Measurements from ENCODE around the gene CACNA2D4. TPM values are rescaled to one million over a fixed set of nuclear protein-coding genes. Genes with fewer than 3 reads are reported as not detected.

The CACNA2D4 gene
- polyA plus RNA-seq, 1 experiment, result 0.22 TPM

DNA sequence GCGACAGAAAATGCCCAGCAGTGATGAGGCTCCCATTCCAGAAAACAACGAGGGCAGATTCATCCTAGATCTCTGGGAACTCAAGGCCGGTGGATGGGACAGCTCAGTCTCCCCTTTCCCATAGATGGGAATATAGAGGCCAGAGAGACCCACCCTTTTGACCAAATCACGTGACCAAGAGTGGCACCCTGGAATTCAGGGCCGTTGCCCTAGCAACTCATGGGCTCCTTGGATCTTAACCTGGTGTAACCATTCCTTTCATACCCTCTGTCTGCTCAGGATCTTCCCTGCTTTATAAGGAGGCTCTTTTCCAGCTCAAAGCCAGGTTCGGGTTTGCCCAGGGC, 106.5 kb downstream of the CACNA2D4 start:
- Histone ChIP-seq H3K9me3 (ENCODE audit: control insufficient read depth, insufficient read depth, low read length) (no peaks in the 10 kb centered on the region; the same call in 1 of the 2 replicates), H3K27ac (ENCODE audit: low read depth, low read length) (peak overlapping the region; percentile 2), H3K27me3 (ENCODE audit: control insufficient read depth, insufficient read depth, low read length) (peaks cover 28% of the 10 kb centered on the region), H3K4me3 (ENCODE audit: low read depth, low read length) (no peak overlapping the region)
- POLR2A ChIA-PET, result interaction anchor here (1.1 kb wide), 1 partner anchor 121 kb away, joined by 3 read pairs; no protein-coding TSS in a partner anchor
- DNase-seq (ENCODE audit: low read depth, low spot score), result no peak
- TF ChIP-seq CTCF (IDR thresholded peaks at IDR 0.05; ENCODE audit: low read depth, low read length), result no peak
- CTCF ChIA-PET, result interaction anchor here (3.6 kb wide), 1 partner anchor 128 kb away, joined by 18 read pairs; no protein-coding TSS in a partner anchor

GRCh38 chr12:1811281-1811947, 107.0 kb downstream of the CACNA2D4 start:
- Histone ChIP-seq H3K9me3 (ENCODE audit: control insufficient read depth, insufficient read depth, low read length) (no peaks in the 10 kb centered on the region; the same call in 1 of the 2 replicates), H3K4me3 (ENCODE audit: low read depth, low read length) (no peak overlapping the region), H3K27ac (ENCODE audit: low read depth, low read length) (no peak overlapping the region), H3K27me3 (ENCODE audit: control insufficient read depth, insufficient read depth, low read length) (peaks cover 23% of the 10 kb centered on the region)
- CTCF ChIA-PET, result interaction anchor here (3.6 kb wide), 1 partner anchor 128 kb away, joined by 18 read pairs; no protein-coding TSS in a partner anchor
- POLR2A ChIA-PET, result interaction anchor here (1.1 kb wide), 1 partner anchor 122 kb away, joined by 3 read pairs; no protein-coding TSS in a partner anchor
- TF ChIP-seq CTCF (IDR thresholded peaks at IDR 0.05; ENCODE audit: low read depth, low read length), result no peak
- DNase-seq (ENCODE audit: low read depth, low spot score), result no peak

GRCh38 chr12:1810931-1811280, 107.5 kb downstream of the CACNA2D4 start:
- ChIA-PET CTCF (interaction anchor here (3.6 kb wide), 1 partner anchor 129 kb away, joined by 18 read pairs; no protein-coding TSS in a partner anchor), POLR2A (interaction anchor here (1.1 kb wide), 1 partner anchor 122 kb away, joined by 3 read pairs; no protein-coding TSS in a partner anchor)
- Histone ChIP-seq H3K27me3 (ENCODE audit: control insufficient read depth, insufficient read depth, low read length) (peaks cover 19% of the 10 kb centered on the region), H3K27ac (ENCODE audit: low read depth, low read length) (no peak overlapping the region), H3K9me3 (ENCODE audit: control insufficient read depth, insufficient read depth, low read length) (no peaks in the 10 kb centered on the region; the same call in 1 of the 2 replicates), H3K4me3 (ENCODE audit: low read depth, low read length) (no peak overlapping the region)
- no peak for TF ChIP-seq CTCF (IDR thresholded peaks at IDR 0.05; ENCODE audit: low read depth, low read length)
- DNase-seq (ENCODE audit: low read depth, low spot score), result no peak

DNA sequence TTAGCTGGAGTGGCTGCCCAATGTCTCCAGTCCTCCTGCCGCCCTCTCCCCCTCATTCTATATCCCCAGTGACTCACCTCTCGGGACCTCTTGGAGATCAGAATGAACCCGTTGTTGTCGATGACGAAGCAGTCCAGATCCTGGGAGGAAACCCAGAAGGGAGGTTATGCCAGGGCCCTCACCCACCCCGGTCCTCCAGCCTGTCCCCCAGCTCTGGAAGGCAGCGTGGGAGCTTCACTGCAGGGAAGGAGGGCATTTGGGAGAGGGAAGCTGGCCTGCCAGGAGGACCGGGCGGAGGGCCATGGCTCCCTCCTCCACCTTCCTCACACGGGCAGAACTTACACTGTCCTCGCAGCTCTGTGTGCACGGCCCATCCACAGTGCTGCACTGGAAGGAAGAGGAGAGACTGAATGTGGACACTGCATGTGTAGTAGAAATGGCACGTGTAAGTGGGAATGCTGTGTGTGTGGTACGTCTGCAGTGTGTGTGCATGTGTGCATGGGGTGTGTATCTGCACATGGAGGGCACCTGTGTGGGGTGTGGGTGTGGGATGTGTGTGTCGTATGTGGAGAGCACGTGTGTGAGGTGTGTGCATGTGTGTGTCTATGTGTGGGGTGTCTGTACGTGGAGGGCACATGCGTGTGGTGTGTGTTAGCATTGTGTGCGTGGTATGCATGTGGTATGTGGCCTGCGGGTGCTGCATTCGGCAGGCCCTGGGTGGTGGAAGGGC, 108.1 kb downstream of the CACNA2D4 start:
- H3K27ac ChIP-seq (ENCODE audit: low read depth, low read length), result no peak overlapping the region
- POLR2A ChIA-PET, result no interaction called here

More for the DNA sequence above, 108.1 kb downstream of the CACNA2D4 start:
- CTCF ChIA-PET, result interaction anchor here (3.6 kb wide), 1 partner anchor 129 kb away, joined by 18 read pairs; no protein-coding TSS in a partner anchor
- no peak overlapping the region for H3K4me3 ChIP-seq (ENCODE audit: low read depth, low read length)
- no peaks in the 10 kb centered on the region; the same call in 1 of the 2 replicates for H3K9me3 ChIP-seq (ENCODE audit: control insufficient read depth, insufficient read depth, low read length)
- no peak for DNase-seq (ENCODE audit: low read depth, low spot score)
- no peak for TF ChIP-seq CTCF (IDR thresholded peaks at IDR 0.05; ENCODE audit: low read depth, low read length)
- H3K27me3 ChIP-seq (ENCODE audit: control insufficient read depth, insufficient read depth, low read length), result peaks cover 14% of the 10 kb centered on the region

Data from AG04450 (cell line).